Activated CD4-positive, alpha-beta T cell treated with anti-CD3 and anti-CD28 coated beads, Interleukin-2, amount 50 U/mL, for 1 hour (primary cell): ENCODE results near the gene PHPT1.
A peak's percentile ranks its signal among the peaks of the same experiment; 100 is the strongest.
"Not testable (repeated sequence)": the region's sequence is repeated elsewhere in the genome, so short reads cannot be mapped to it uniquely, and the experiment has no call there.

ENCODE experiments used
- DNase-seq: peaks from one replicate; pipeline ENCODE4 v3.0.0-alpha.2; 2020

The PHPT1 gene

GRCh38 chr9:136849038-136849959, at the start of gene PHPT1:
Gene PHPT1 (plus strand): TSS chr9:136849409. CDS start chr9:136849431, 22 bp downstream.
- peak; percentile 94 for DNase-seq

- peak; percentile 88 for DNase-seq
Observed at GRCh38 chr9:136799854-136800657, 49.2 kb upstream of the PHPT1 start.

GRCh38 chr9:136802321-136802720, 46.9 kb upstream of the PHPT1 start:
- DNase-seq: no peak

GRCh38 chr9:136803009-136803550, 46.1 kb upstream of the PHPT1 start:
- not testable (repeated sequence) for DNase-seq

- no peak for DNase-seq
Observed at GRCh38 chr9:136803551-136804508, 45.4 kb upstream of the PHPT1 start.

GRCh38 chr9:136804509-136805206, 44.6 kb upstream of the PHPT1 start:
- no peak for DNase-seq

- DNase-seq: no peak
Observed at GRCh38 chr9:136805207-136805740, 43.9 kb upstream of the PHPT1 start.

GRCh38 chr9:136806067-136806466, 43.1 kb upstream of the PHPT1 start:
- DNase-seq: no peak

GRCh38 chr9:136806631-136807201, 42.5 kb upstream of the PHPT1 start:
- no peak for DNase-seq

- DNase-seq: peak; percentile 76
Observed at GRCh38 chr9:136807281-136808074, 41.7 kb upstream of the PHPT1 start, which contains the start of gene RABL6. Gene RABL6 (plus strand): TSS chr9:136807948. CDS start chr9:136808197, 249 bp downstream.

GRCh38 chr9:136808075-136808805, 41.0 kb upstream of the PHPT1 start:
- peak; percentile 49 for DNase-seq

GRCh38 chr9:136808806-136809158, 40.4 kb upstream of the PHPT1 start:
- DNase-seq: no peak

GRCh38 chr9:136814725-136815421, 34.3 kb upstream of the PHPT1 start:
- no peak for DNase-seq

- DNase-seq: no peak
Observed at GRCh38 chr9:136815422-136815782, 33.8 kb upstream of the PHPT1 start.

- no peak for DNase-seq
Observed at GRCh38 chr9:136820971-136821825, 28.0 kb upstream of the PHPT1 start.

GRCh38 chr9:136821826-136822544, 27.2 kb upstream of the PHPT1 start:
- no peak for DNase-seq
